ENCODE measurements around the gene RNF121.
A peak's percentile ranks its signal among the peaks of the same experiment; 100 is the strongest.
"Not testable (repeated sequence)": the region's sequence is repeated elsewhere in the genome, so short reads cannot be mapped to it uniquely, and the experiment has no call there.

The RNF121 gene

GRCh38 chr11:71928737-71929443 lies at the start of gene RNF121:
RNF121 (plus strand) TSS chr11:71929046; CDS start chr11:71929062, 16 bp downstream.
- DNase-seq = peak; percentile 97

GRCh38 chr11:71885806-71886205 lies 43.0 kb upstream of the RNF121 start:
- not testable (repeated sequence) for DNase-seq

GRCh38 chr11:71888335-71889010 lies 40.4 kb upstream of the RNF121 start:
- not testable (repeated sequence) for DNase-seq

GRCh38 chr11:71889181-71889872 lies 39.5 kb upstream of the RNF121 start:
- DNase-seq = not testable (repeated sequence)

GRCh38 chr11:71895961-71896360 lies 32.9 kb upstream of the RNF121 start:
- DNase-seq = no peak

- DNase-seq = not testable (repeated sequence)
Measured at GRCh38 chr11:71901137-71901536, 27.7 kb upstream of the RNF121 start.

- no peak for DNase-seq
Measured at GRCh38 chr11:71908218-71908617, 20.6 kb upstream of the RNF121 start.

GRCh38 chr11:71910775-71911174 lies 18.1 kb upstream of the RNF121 start:
- not testable (repeated sequence) for DNase-seq

- DNase-seq = not testable (repeated sequence)
Measured at GRCh38 chr11:71911321-71911985, 17.4 kb upstream of the RNF121 start.

GRCh38 chr11:71911986-71912340 lies 16.9 kb upstream of the RNF121 start:
- not testable (repeated sequence) for DNase-seq

- no peak for DNase-seq
Measured at GRCh38 chr11:71913756-71914526, 14.9 kb upstream of the RNF121 start.

- no peak for DNase-seq
Measured at GRCh38 chr11:71914617-71915189, 14.1 kb upstream of the RNF121 start.

GRCh38 chr11:71917646-71918140 lies 11.2 kb upstream of the RNF121 start:
- DNase-seq = no peak

- DNase-seq = peak; percentile 85
Measured at GRCh38 chr11:71927820-71928736, 768 bp upstream of the RNF121 start, which contains the start of gene XNDC1N. XNDC1N (minus strand) TSS chr11:71928594; CDS start chr11:71923353, 5,241 bp downstream.

GRCh38 chr11:71929491-71929890 lies 645 bp downstream of the RNF121 start:
- DNase-seq = no peak

- no peak for DNase-seq
Measured at GRCh38 chr11:71930556-71931244, 1.9 kb downstream of the RNF121 start.

- no peak for DNase-seq
Measured at GRCh38 chr11:71931245-71931602, 2.4 kb downstream of the RNF121 start.

GRCh38 chr11:71933141-71933933 lies 4.5 kb downstream of the RNF121 start:
- DNase-seq = no peak

- peak; percentile 9 for DNase-seq
Measured at GRCh38 chr11:71934213-71934612, 5.4 kb downstream of the RNF121 start.
